NCI-H2196 treated with DMSO at 0.1 percent for 48 hours (cell line): ENCODE data around the gene LSP1.

Experiments used
- DNase-seq: peaks from one replicate; lab custom pipeline; 2025; ENCODE audit not compliant: unreplicated experiment; lab: John Stamatoyannopoulos, UW

Gene LSP1

GRCh38 chr11:1913271-1914060 is 60.6 kb downstream of the LSP1 start:
- DNase-seq, result no peak

- DNase-seq, result no peak
Observed at GRCh38 chr11:1915795-1916131, 62.9 kb downstream of the LSP1 start.

- no peak for DNase-seq
Observed at GRCh38 chr11:1916132-1916985, 63.5 kb downstream of the LSP1 start.

GRCh38 chr11:1916986-1917522 is 64.2 kb downstream of the LSP1 start:
- no peak for DNase-seq

- no peak for DNase-seq
Observed at GRCh38 chr11:1917523-1918435, 64.9 kb downstream of the LSP1 start.

GRCh38 chr11:1918436-1919315 is 65.8 kb downstream of the LSP1 start:
- no peak for DNase-seq

- no peak for DNase-seq
Observed at GRCh38 chr11:1919391-1920127, 66.7 kb downstream of the LSP1 start, which contains the start of gene TNNT3. Gene TNNT3, plus strand, starts transcription at chr11:1919703. Its CDS starts 3,172 bp downstream, at chr11:1922875.

GRCh38 chr11:1920128-1920908 is 67.4 kb downstream of the LSP1 start:
- no peak for DNase-seq

- DNase-seq, result no peak
Observed at GRCh38 chr11:1920909-1921573, 68.2 kb downstream of the LSP1 start.

- no peak for DNase-seq
Observed at GRCh38 chr11:1921574-1922141, 68.8 kb downstream of the LSP1 start.

GRCh38 chr11:1922481-1923081 is 69.7 kb downstream of the LSP1 start:
- DNase-seq, result no peak

- DNase-seq, result no peak
Observed at GRCh38 chr11:1923201-1923956, 70.5 kb downstream of the LSP1 start.

- no peak for DNase-seq
Observed at GRCh38 chr11:1924181-1924580, 71.3 kb downstream of the LSP1 start.

- no peak for DNase-seq
Observed at GRCh38 chr11:1924646-1925372, 71.9 kb downstream of the LSP1 start.

GRCh38 chr11:1925373-1926155 is 72.7 kb downstream of the LSP1 start:
- DNase-seq, result no peak
